WTC11 (cell line): Measurements from ENCODE around the gene CDH12. TPM values are rescaled to one million over a fixed set of nuclear protein-coding genes. Genes with fewer than 3 reads are reported as not detected.
"Not testable (repeated sequence)": the region's sequence is repeated elsewhere in the genome, so short reads cannot be mapped to it uniquely, and the experiment has no call there.

Experiments used
- ATAC-seq: fragments of 200-7000 bp; cut with Tn5 transposase; 2 replicates; pipeline ENCODE4 v1.10.0; 2021; ENCODE audit warnings: mild to moderate bottlenecking, moderate library complexity
- CTCF ChIA-PET: fragments of 300-600 bp; sonication (Branson Sonifier 250); formaldehyde crosslinking; loops from one replicate; lab custom pipeline; 2021; ENCODE audit warnings: antibody characterized with exemption; lab: Charles Lee
- POLR2A ChIA-PET: fragments of 350-600 bp; sonication (Branson Sonifier 250); formaldehyde crosslinking; loops from one replicate; lab custom pipeline; 2021; ENCODE audit warnings: antibody characterized with exemption; lab: Charles Lee
- DNase-seq: peaks from one replicate; pipeline ENCODE4 v3.0.0; 2021; ENCODE audit warnings: low spot score
- H3K27ac Mint-ChIP-seq: 2 replicates; pipeline ENCODE4 v1.8.0; 2021; ENCODE audit warnings: mixed read lengths
- H3K27me3 Mint-ChIP-seq: 2 replicates; pipeline ENCODE4 v1.8.0; 2021; ENCODE audit warnings: low read depth, mild to moderate bottlenecking, moderate library complexity, mixed read lengths
- H3K36me3 Mint-ChIP-seq: 2 replicates; pipeline ENCODE4 v1.8.0; 2021; ENCODE audit warnings: mixed read lengths
- H3K4me1 Mint-ChIP-seq: 2 replicates; pipeline ENCODE4 v1.8.0; 2022; ENCODE audit warnings: mixed read lengths
- H3K4me3 Mint-ChIP-seq: 2 replicates; pipeline ENCODE4 v1.8.0; 2021; ENCODE audit warnings: mild to moderate bottlenecking, moderate library complexity, mixed read lengths
- H3K9me3 Mint-ChIP-seq: 2 replicates; pipeline ENCODE4 v1.8.0; 2021; ENCODE audit warnings: mixed read lengths
- ATF1 ChIP-seq: sonication (generic); formaldehyde crosslinking; IDR thresholded peaks from 2 replicates; pipeline ENCODE4 v1.8.1; 2023; ENCODE audit warnings: mild to moderate bottlenecking, moderate library complexity, missing genetic modification reagents
- CBFB ChIP-seq: sonication (generic); formaldehyde crosslinking; IDR thresholded peaks from 2 replicates; pipeline ENCODE4 v1.8.1; 2022; ENCODE audit warnings: mild to moderate bottlenecking, low read depth, missing genetic modification reagents
- HMGA2 ChIP-seq: fragments of 250-450 bp; sonication (Bioruptor Pico); IDR thresholded peaks from 2 replicates; pipeline ENCODE4 v1.4.0; 2021; ENCODE audit warnings: mild to moderate bottlenecking, moderate library complexity
- KAT7 ChIP-seq: sonication (generic); formaldehyde crosslinking; IDR thresholded peaks from 2 replicates; pipeline ENCODE4 v1.8.1; 2023; ENCODE audit warnings: missing genetic modification reagents, mild to moderate bottlenecking, borderline replicate concordance
- MXD4 ChIP-seq: fragments of 250-450 bp; sonication (Bioruptor Pico); IDR thresholded peaks from 2 replicates; pipeline ENCODE4 v1.8.0; 2021; ENCODE audit warnings: mild to moderate bottlenecking, moderate library complexity, borderline replicate concordance
- MYBL2 ChIP-seq: sonication (generic); formaldehyde crosslinking; IDR thresholded peaks from 2 replicates; pipeline ENCODE4 v1.8.1; 2023; ENCODE audit warnings: mild to moderate bottlenecking, moderate library complexity, missing genetic modification reagents
- PRRX2 ChIP-seq: fragments of 250-450 bp; sonication (Bioruptor Pico); IDR thresholded peaks from 2 replicates; pipeline ENCODE4 v1.8.0; 2021; ENCODE audit warnings: mild to moderate bottlenecking
- SMAD3 ChIP-seq: sonication (generic); formaldehyde crosslinking; IDR thresholded peaks from 2 replicates; pipeline ENCODE4 v1.8.0; 2022; ENCODE audit warnings: missing genetic modification reagents, mild to moderate bottlenecking, borderline replicate concordance
- SP1 ChIP-seq: sonication (generic); formaldehyde crosslinking; conservative IDR thresholded peaks from 2 replicates; pipeline ENCODE4 v1.8.1; 2022; ENCODE audit warnings: missing genetic modification reagents
- TCF7 ChIP-seq: sonication (generic); formaldehyde crosslinking; IDR thresholded peaks from 2 replicates; pipeline ENCODE4 v1.8.0; 2022; ENCODE audit warnings: mild to moderate bottlenecking, low read depth, missing genetic modification reagents, moderate library complexity
- USF1 ChIP-seq: sonication (generic); formaldehyde crosslinking; IDR thresholded peaks from 2 replicates; pipeline ENCODE4 v1.8.0; 2022; ENCODE audit warnings: mild to moderate bottlenecking, missing genetic modification reagents
- ZBTB43 ChIP-seq: sonication (generic); formaldehyde crosslinking; IDR thresholded peaks from 2 replicates; pipeline ENCODE4 v1.8.1; 2023; ENCODE audit warnings: mild to moderate bottlenecking, missing genetic modification reagents
- ZNF219 ChIP-seq: sonication (generic); formaldehyde crosslinking; IDR thresholded peaks from 2 replicates; pipeline ENCODE4 v1.8.0; 2023; ENCODE audit warnings: missing genetic modification reagents, mild to moderate bottlenecking, borderline replicate concordance
- ZNF232 ChIP-seq: sonication (generic); formaldehyde crosslinking; IDR thresholded peaks from 2 replicates; pipeline ENCODE4 v1.8.0; 2022; ENCODE audit warnings: mild to moderate bottlenecking, missing genetic modification reagents
- ZNF416 ChIP-seq: fragments of 250-450 bp; sonication (Bioruptor Pico); IDR thresholded peaks from 2 replicates; pipeline ENCODE4 v1.9.0; 2021; ENCODE audit warnings: mild to moderate bottlenecking, inconsistent platforms
- ZNF671 ChIP-seq: fragments of 250-450 bp; sonication (Bioruptor Pico); IDR thresholded peaks from 2 replicates; pipeline ENCODE4 v1.8.0; 2021; ENCODE audit warnings: mild to moderate bottlenecking
- total RNA-seq: library from RNA; stranded (reverse); gene quantifications from 3 replicates; pipeline ENCODE4 v1.2.3, GENCODE V29; 2021
- TF ChIP-seq, protein P1 (sequence below): sonication (generic); formaldehyde crosslinking; IDR thresholded peaks from 2 replicates; pipeline ENCODE4 v1.8.1; 2023; ENCODE audit warnings: mild to moderate bottlenecking, missing genetic modification reagents, moderate library complexity
- TF ChIP-seq, protein P2 (sequence below): sonication (generic); formaldehyde crosslinking; IDR thresholded peaks from 2 replicates; pipeline ENCODE4 v1.8.1; 2023; ENCODE audit warnings: mild to moderate bottlenecking, moderate library complexity, missing genetic modification reagents
- TF ChIP-seq, protein P3 (sequence below): sonication (generic); formaldehyde crosslinking; IDR thresholded peaks from 2 replicates; pipeline ENCODE4 v1.8.1; 2022; ENCODE audit warnings: missing genetic modification reagents, borderline replicate concordance
- TF ChIP-seq, protein P4 (sequence below): fragments of 250-450 bp; sonication (Bioruptor Pico); IDR thresholded peaks from 2 replicates; pipeline ENCODE4 v1.9.0; 2021; ENCODE audit warnings: mild to moderate bottlenecking
- TF ChIP-seq, protein P5 (sequence below): sonication (generic); formaldehyde crosslinking; IDR thresholded peaks from 2 replicates; pipeline ENCODE4 v1.8.1; 2022; ENCODE audit warnings: low read depth, mild to moderate bottlenecking, moderate library complexity, missing genetic modification reagents, borderline replicate concordance
- TF ChIP-seq, protein P6 (sequence below): fragments of 250-450 bp; sonication (Bioruptor Pico); IDR thresholded peaks from 2 replicates; pipeline ENCODE4 v2.1.2; 2022; ENCODE audit warnings: mild to moderate bottlenecking, moderate library complexity

CDH12 gene
- total RNA-seq, 1 experiment from 2014 or later: not detected

DNA sequence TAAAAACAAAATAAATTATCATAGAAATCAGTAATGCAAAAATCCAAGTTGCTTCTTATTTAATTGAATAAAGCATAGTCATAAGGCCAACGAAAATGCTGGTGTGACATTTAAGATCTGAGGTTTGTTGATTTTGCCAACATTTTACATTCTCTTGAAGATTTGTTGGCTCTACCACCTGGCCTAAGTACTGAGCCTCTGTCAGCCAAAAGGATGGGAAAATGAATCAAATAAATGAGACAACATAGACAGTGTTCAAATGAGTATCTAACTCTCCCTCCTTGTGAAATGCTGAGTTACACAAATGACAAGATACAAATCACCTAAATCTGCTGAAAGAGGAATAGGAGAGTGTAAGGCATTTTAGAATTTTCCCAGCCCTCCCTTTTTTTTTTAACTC lies 575.0 kb downstream of the CDH12 start:
- no peak overlapping the region for H3K4me3 Mint-ChIP-seq
- no peak overlapping the region for H3K27ac Mint-ChIP-seq
- DNase-seq (no peak), ATAC-seq (no peak)
- H3K9me3 Mint-ChIP-seq: peaks cover 19% of the 10 kb centered on the region; the same call in 1 of the 2 replicates
- H3K4me1 Mint-ChIP-seq: no peaks in the 10 kb centered on the region
- POLR2A ChIA-PET: no interaction called here
- TF ChIP-seq, protein P1, sequence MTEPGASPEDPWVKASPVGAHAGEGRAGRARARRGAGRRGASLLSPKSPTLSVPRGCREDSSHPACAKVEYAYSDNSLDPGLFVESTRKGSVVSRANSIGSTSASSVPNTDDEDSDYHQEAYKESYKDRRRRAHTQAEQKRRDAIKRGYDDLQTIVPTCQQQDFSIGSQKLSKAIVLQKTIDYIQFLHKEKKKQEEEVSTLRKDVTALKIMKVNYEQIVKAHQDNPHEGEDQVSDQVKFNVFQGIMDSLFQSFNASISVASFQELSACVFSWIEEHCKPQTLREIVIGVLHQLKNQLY (CRISPR knock-in tag): no peak
- TF ChIP-seq, protein P2, sequence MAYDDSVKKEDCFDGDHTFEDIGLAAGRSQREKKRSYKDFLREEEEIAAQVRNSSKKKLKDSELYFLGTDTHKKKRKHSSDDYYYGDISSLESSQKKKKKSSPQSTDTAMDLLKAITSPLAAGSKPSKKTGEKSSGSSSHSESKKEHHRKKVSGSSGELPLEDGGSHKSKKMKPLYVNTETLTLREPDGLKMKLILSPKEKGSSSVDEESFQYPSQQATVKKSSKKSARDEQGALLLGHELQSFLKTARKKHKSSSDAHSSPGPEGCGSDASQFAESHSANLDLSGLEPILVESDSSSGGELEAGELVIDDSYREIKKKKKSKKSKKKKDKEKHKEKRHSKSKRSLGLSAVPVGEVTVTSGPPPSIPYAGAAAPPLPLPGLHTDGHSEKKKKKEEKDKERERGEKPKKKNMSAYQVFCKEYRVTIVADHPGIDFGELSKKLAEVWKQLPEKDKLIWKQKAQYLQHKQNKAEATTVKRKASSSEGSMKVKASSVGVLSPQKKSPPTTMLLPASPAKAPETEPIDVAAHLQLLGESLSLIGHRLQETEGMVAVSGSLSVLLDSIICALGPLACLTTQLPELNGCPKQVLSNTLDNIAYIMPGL (CRISPR knock-in tag): no peak
- TF ChIP-seq KAT7 (CRISPR knock-in tag) (no peak), MXD4 (no peak), ZNF232 (CRISPR knock-in tag) (no peak), SMAD3 (no peak), ZNF219 (no peak), TCF7 (CRISPR knock-in tag) (no peak), PRRX2 (no peak), ZBTB43 (CRISPR knock-in tag) (no peak), ATF1 (CRISPR knock-in tag) (no peak), ZNF671 (no peak), USF1 (CRISPR knock-in tag) (no peak), HMGA2 (no peak)
- TF ChIP-seq, protein P3, sequence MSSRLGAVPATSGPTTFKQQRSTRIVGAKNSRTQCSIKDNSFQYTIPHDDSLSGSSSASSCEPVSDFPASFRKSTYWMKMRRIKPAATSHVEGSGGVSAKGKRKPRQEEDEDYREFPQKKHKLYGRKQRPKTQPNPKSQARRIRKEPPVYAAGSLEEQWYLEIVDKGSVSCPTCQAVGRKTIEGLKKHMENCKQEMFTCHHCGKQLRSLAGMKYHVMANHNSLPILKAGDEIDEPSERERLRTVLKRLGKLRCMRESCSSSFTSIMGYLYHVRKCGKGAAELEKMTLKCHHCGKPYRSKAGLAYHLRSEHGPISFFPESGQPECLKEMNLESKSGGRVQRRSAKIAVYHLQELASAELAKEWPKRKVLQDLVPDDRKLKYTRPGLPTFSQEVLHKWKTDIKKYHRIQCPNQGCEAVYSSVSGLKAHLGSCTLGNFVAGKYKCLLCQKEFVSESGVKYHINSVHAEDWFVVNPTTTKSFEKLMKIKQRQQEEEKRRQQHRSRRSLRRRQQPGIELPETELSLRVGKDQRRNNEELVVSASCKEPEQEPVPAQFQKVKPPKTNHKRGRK: no peak
- TF ChIP-seq, protein P4, sequence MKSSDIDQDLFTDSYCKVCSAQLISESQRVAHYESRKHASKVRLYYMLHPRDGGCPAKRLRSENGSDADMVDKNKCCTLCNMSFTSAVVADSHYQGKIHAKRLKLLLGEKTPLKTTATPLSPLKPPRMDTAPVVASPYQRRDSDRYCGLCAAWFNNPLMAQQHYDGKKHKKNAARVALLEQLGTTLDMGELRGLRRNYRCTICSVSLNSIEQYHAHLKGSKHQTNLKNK (CRISPR knock-in tag): no peak
- no peaks in the 10 kb centered on the region for H3K36me3 Mint-ChIP-seq
- CTCF ChIA-PET: no interaction called here
- H3K27me3 Mint-ChIP-seq: no peaks in the 10 kb centered on the region

DNA sequence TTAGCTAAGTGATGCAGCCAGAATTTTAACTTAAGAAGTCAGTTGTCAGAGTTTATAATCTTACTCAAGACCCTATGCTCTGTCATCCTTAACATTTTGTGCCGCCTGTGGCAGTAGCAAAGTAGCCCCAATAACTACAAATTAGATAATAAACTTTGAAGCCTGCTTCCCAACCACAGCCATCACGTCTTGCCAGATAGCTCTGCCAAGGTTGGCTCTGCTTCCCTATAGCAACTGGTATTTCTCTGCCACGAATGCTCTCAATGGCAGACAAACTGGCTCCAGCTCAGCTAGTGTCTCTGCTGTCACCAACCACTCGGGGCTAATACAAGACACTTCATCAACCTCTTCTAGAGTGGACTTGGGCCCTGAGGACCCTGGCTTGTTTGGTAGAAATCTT lies 576.1 kb downstream of the CDH12 start:
- Mint-ChIP-seq H3K27me3 (no peaks in the 10 kb centered on the region), H3K4me3 (no peak overlapping the region), H3K36me3 (no peaks in the 10 kb centered on the region), H3K9me3 (peaks cover 15% of the 10 kb centered on the region; the same call in 1 of the 2 replicates), H3K4me1 (no peaks in the 10 kb centered on the region), H3K27ac (no peak overlapping the region)
- no peak for ATAC-seq
- POLR2A ChIA-PET: no interaction called here
- CTCF ChIA-PET: no interaction called here
- TF ChIP-seq, protein P5, sequence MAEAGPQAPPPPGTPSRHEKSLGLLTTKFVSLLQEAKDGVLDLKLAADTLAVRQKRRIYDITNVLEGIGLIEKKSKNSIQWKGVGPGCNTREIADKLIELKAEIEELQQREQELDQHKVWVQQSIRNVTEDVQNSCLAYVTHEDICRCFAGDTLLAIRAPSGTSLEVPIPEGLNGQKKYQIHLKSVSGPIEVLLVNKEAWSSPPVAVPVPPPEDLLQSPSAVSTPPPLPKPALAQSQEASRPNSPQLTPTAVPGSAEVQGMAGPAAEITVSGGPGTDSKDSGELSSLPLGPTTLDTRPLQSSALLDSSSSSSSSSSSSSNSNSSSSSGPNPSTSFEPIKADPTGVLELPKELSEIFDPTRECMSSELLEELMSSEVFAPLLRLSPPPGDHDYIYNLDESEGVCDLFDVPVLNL (CRISPR knock-in tag): no peak
- TF ChIP-seq SP1 (CRISPR knock-in tag) (no peak), MYBL2 (no peak), ZNF416 (CRISPR knock-in tag) (no peak), CBFB (CRISPR knock-in tag) (no peak), ZNF671 (no peak)
- TF ChIP-seq, protein P2 (CRISPR knock-in tag): no peak
- TF ChIP-seq, protein P6, sequence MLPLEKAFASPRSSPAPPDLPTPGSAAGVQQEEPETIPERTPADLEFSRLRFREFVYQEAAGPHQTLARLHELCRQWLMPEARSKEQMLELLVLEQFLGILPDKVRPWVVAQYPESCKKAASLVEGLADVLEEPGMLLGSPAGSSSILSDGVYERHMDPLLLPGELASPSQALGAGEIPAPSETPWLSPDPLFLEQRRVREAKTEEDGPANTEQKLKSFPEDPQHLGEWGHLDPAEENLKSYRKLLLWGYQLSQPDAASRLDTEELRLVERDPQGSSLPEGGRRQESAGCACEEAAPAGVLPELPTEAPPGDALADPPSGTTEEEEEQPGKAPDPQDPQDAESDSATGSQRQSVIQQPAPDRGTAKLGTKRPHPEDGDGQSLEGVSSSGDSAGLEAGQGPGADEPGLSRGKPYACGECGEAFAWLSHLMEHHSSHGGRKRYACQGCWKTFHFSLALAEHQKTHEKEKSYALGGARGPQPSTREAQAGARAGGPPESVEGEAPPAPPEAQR (CRISPR knock-in tag): no peak
- no peak for DNase-seq

DNA sequence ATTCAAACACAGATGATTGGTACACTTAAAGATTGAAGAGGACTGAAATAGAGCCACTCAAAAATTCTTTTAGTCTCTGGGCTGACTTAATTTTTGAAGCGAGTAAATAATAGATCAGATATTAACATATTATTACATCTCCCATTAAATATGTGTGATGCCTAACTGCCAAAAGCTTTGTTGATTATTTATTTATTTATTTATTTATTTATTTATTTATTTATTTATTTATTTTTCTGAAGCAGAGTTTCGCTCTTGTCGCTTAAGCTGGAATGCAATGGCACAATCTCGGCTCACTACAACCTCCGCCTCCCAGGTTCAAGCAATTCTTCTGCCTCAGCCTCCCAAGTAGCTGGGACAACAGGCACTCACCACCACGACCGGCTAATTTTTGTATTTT lies 587.3 kb downstream of the CDH12 start:
- POLR2A ChIA-PET, H3K27ac Mint-ChIP-seq, ATAC-seq: not testable (repeated sequence)

More for the DNA sequence above, 587.3 kb downstream of the CDH12 start:
- DNase-seq, H3K4me3 Mint-ChIP-seq, H3K4me1 Mint-ChIP-seq, H3K27me3 Mint-ChIP-seq, H3K9me3 Mint-ChIP-seq, H3K36me3 Mint-ChIP-seq, CTCF ChIA-PET: not testable (repeated sequence)
